ENCODE data around the gene KIZ.
"Not testable (repeated sequence)": the region's sequence is repeated elsewhere in the genome, so short reads cannot be mapped to it uniquely, and the experiment has no call there.

KIZ gene

DNA sequence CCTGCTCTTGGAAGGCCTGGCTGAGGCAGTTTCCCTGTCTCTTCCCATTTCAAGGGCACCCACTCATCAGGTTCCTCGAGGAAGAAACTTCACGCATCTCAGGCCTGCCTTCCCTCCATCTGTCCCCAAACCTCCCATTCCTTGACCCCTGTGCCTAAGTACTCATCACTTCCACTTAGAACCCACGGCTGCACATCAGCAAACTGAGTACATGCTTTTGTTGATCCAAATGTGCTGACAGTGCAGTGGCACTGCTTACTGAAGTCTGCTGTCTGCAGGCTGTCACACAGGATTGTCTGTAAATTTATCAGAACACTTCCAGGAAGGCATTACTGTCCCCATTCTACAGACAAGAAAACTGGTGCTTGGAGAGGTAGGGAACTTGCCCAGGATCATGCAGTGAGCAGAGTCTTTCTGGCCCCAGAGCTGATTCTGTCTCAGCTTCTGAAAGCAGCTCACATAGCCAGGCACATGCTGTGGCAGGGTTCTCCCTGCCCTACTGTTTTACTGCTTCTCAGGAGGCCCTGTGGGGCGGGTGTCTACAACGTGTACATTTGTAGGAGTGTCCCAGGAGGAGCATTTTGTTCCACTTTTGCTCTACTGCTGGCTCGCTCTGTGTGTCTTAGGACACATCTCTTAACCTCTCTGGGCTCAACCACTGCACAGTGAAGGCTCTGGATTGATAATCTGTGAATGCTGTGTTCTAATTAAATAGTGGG, 113.1 kb downstream of the KIZ start:
- no peak overlapping the region for H3K4me3 ChIP-seq (ENCODE audit: low read depth, low read length)
- TF ChIP-seq, protein P1, sequence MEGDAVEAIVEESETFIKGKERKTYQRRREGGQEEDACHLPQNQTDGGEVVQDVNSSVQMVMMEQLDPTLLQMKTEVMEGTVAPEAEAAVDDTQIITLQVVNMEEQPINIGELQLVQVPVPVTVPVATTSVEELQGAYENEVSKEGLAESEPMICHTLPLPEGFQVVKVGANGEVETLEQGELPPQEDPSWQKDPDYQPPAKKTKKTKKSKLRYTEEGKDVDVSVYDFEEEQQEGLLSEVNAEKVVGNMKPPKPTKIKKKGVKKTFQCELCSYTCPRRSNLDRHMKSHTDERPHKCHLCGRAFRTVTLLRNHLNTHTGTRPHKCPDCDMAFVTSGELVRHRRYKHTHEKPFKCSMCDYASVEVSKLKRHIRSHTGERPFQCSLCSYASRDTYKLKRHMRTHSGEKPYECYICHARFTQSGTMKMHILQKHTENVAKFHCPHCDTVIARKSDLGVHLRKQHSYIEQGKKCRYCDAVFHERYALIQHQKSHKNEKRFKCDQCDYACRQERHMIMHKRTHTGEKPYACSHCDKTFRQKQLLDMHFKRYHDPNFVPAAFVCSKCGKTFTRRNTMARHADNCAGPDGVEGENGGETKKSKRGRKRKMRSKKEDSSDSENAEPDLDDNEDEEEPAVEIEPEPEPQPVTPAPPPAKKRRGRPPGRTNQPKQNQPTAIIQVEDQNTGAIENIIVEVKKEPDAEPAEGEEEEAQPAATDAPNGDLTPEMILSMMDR (IDR thresholded peaks at IDR 0.05; ENCODE audit: insufficient read depth, low read depth, low read length, missing control alignments), result no peak
- no peak for DNase-seq (ENCODE audit: low read depth)

DNA sequence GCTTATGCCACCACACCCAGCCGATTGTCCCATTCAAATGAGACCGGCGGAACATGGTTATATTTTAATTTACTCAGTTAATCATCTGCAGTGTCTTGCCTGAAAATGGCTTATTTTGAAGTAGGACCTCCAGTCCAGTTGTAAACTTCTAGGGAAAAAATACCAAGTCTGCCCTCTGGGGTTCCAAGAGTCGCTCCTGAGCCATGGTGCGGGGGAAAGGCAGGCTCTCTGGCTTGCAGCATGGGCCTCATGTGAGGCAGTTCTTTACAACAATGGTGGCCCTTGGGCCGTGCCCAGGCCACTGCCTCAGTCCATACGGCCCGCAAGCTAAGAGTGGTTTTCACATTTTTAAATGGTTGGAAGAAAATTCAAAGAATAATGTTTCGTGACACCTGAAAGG, 114.5 kb downstream of the KIZ start:
- DNase-seq (ENCODE audit: low read depth), result no peak
- TF ChIP-seq, protein P1 (IDR thresholded peaks at IDR 0.05; ENCODE audit: insufficient read depth, low read depth, low read length, missing control alignments), result no peak
- H3K4me3 ChIP-seq (ENCODE audit: low read depth, low read length), result no peak overlapping the region

DNA sequence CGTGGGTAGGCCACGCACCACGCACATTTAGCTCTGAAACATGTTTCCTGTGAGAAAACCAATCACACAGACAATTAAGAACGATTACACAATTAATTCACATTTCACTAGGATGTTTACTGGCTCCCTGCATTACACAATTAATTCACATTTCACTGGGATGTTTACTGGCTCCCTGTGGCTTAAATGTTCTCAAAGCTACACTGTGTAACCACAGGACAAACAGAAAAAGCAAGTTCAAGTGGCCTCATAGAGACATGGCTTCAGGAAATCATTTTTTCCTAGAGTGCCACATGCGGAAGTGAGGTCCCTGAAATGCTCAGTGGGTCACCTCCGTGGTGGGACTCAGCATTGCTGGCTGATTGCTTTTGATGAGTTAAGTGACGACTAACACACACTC, 115.5 kb downstream of the KIZ start:
- no peak overlapping the region for H3K4me3 ChIP-seq (ENCODE audit: low read depth, low read length)
- DNase-seq (ENCODE audit: low read depth), result no peak
- TF ChIP-seq, protein P1 (IDR thresholded peaks at IDR 0.05; ENCODE audit: insufficient read depth, low read depth, low read length, missing control alignments), result no peak

DNA sequence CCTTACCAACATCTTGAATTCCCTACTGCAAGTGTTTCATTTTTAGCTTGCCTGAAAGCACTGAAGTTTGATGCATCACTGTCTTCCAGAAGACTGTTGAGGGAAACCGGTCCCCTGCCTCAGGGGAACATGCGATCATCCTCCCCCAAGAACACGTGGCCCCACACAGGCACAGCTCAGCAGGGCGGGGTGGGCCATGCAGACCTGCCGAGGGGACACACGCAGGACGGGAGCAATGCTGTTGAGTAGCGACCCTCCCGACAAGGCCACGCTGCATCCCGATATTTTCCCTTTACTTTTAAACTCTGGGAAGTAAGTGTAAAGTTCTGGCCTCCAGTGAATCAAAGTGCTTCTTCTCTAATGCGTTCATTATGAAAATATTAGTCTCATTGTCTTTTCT, 117.9 kb downstream of the KIZ start:
- no peak for DNase-seq (ENCODE audit: low read depth)
- TF ChIP-seq, protein P1 (IDR thresholded peaks at IDR 0.05; ENCODE audit: insufficient read depth, low read depth, low read length, missing control alignments), result no peak
- H3K4me3 ChIP-seq (ENCODE audit: low read depth, low read length), result no peak overlapping the region

DNA sequence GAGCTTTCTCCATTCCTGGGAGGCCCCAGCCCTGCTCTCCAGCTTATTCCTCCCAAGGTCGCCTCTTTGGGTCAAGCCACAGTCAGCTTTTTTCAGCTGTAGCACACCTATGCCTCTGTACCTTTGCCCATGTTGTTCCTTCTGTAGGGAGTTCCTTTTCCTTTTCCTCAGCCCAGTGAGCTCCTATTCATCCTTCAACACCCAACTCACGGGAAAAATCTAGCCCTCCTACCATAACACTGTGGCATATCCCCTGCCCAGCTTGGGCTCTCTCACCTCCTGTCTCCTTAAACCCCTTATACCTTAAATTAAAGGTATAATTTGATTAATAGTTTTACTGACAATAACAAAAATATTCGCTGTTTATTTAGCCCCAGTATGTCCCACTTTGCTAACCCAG, 118.9 kb downstream of the KIZ start:
- DNase-seq (ENCODE audit: low read depth), result no peak
- TF ChIP-seq, protein P1 (IDR thresholded peaks at IDR 0.05; ENCODE audit: insufficient read depth, low read depth, low read length, missing control alignments), result no peak
- no peak overlapping the region for H3K4me3 ChIP-seq (ENCODE audit: low read depth, low read length)

DNA sequence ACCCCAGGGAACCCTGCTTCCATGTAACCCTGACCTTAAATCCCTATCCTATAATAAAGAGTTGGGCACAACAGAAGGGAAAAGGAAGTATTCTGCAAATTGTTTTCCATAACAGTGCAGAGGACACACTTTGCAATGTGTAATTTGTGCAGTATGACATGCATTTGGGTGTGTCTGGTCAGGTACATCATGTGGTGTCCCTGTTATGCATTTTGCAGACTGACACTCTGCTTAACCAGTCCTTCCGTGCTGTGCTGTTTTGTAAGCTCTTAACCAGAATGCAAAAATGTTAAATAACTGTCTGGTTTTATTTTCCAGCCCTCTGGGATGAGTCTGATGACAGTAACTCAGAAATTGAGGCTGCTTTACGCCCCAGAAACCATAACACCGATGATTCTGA, 120.3 kb downstream of the KIZ start:
- DNase-seq (ENCODE audit: low read depth), result no peak
- TF ChIP-seq, protein P1 (IDR thresholded peaks at IDR 0.05; ENCODE audit: insufficient read depth, low read depth, low read length, missing control alignments), result no peak
- no peak overlapping the region for H3K4me3 ChIP-seq (ENCODE audit: low read depth, low read length)

DNA sequence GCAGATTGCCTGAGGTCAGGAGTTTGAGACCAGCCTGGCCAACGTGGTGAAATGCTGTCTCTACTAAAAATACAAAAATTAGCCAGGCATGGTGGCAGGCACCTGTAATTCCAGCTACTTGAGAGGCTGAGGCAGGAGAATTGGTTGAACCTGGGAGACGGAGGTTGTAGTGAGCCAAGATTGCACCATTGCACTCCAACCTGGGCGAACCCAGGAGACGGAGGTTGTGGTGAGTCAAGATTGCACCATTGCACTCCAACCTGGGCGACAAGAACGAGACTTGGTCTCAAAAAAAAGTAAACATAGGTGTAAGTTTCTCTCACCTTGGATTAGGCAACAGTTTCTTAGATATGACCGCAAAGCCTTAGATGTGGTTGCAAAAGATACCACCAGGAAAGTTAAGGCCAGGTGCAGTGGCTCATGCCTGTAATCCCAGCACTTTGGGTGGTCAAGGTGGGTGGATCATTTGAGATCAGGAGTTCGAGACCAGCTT, 121.8 kb downstream of the KIZ start:
- H3K4me3 ChIP-seq (ENCODE audit: low read depth, low read length); DNase-seq (ENCODE audit: low read depth): not testable (repeated sequence)
